ENCODE results near the gene STAC2. TPM values are rescaled to one million over a fixed set of nuclear protein-coding genes. Genes with fewer than 3 reads are reported as not detected.

STAC2 gene
- total RNA-seq, 1 experiment from 2014 or later = not detected

DNA sequence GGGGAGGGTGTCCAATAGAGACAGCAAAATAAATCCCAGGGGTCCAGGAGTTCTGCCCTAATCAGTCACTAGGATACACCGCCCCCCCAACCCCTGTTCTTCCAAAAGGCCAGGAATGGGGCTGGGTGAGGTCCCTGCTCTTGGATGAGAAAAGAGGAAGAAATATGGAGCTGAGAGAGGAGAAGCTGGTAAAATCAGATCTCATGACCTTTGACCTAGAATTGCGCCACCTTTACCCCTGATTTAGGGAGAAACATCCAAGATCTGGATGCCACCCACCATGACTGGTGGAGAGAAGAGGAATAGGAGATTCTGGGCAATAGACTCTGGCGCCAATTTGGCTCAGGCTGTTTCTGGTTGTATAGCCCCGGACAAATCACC, 27.6 kb downstream of the STAC2 start:
- DNase-seq = no peak
- intact Hi-C loops (cut with micrococcal nuclease; ENCODE audit: unreplicated experiment) = no loop called here
- Mint-ChIP-seq H3K27me3 (ENCODE audit: unreplicated experiment) (no peaks in the 10 kb centered on the region), H3K9me3 (ENCODE audit: low read depth, unreplicated experiment) (no peaks in the 10 kb centered on the region), H3K27ac (ENCODE audit: unreplicated experiment) (peak overlapping the region; percentile 99), H3K4me3 (ENCODE audit: low read depth, unreplicated experiment) (peak overlapping the region; percentile 86), H3K4me1 (ENCODE audit: low read depth, unreplicated experiment) (peaks cover 41% of the 10 kb centered on the region), H3K36me3 (ENCODE audit: insufficient read depth, unreplicated experiment) (peaks cover 77% of the 10 kb centered on the region)
- no TSS peak for BruUV-seq (replicated peaks)
- CTCF ChIA-PET = interaction anchor here (0.6 to 2.9 kb wide), 2 partner anchors 33 to 187 kb away, joined by 10 to 27 read pairs; no protein-coding TSS in a partner anchor
- TF ChIP-seq, protein P1, sequence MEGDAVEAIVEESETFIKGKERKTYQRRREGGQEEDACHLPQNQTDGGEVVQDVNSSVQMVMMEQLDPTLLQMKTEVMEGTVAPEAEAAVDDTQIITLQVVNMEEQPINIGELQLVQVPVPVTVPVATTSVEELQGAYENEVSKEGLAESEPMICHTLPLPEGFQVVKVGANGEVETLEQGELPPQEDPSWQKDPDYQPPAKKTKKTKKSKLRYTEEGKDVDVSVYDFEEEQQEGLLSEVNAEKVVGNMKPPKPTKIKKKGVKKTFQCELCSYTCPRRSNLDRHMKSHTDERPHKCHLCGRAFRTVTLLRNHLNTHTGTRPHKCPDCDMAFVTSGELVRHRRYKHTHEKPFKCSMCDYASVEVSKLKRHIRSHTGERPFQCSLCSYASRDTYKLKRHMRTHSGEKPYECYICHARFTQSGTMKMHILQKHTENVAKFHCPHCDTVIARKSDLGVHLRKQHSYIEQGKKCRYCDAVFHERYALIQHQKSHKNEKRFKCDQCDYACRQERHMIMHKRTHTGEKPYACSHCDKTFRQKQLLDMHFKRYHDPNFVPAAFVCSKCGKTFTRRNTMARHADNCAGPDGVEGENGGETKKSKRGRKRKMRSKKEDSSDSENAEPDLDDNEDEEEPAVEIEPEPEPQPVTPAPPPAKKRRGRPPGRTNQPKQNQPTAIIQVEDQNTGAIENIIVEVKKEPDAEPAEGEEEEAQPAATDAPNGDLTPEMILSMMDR (IDR thresholded peaks at IDR 0.05; ENCODE audit: unreplicated experiment) = no peak

DNA sequence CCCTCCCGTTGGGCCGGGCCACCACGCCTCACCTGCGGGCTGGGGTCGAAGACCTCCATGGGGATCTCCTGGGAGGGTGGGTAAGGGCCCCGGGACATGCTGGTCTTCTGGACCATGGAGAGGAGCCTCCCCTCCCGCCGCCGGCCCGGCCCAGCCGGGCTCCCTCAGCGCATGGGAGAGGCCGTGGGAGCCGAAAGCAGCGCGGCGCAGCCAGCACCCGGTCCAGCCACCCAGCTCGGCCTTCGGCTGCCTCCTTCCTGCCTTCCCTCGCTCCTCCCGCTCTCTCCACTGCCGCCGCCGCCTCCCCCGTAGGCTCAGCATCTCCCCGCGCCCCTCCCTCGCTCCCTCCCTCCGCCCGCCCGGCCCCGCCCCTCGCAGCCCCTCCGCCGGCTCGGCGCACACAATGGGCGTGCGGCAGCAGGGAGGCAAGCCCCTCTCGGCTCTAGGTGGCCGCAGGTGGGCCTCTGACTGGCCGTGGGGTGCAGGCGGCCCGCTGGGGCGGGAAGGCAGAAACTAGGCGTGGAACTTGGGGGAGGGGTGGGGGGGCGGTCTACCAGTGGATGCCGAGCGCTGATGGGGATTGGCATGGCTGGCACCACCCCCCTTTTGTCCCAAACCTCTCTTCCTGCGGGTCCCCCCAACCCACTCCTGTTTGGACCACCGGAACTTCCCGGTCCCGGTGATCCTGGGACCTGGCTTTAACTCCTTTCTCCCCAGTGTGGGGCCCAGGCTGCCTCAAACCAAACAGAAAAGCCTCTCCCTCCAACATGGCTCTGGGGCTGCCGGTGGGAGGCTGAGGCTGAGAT, 28.2 kb downstream of the STAC2 start, which contains the start of gene CACNB1:
Gene CACNB1, minus strand, starts transcription at position 290 of the 806 bp plus-strand sequence. Its CDS starts 174 bp downstream, at position 116.
- H3K4me1 Mint-ChIP-seq (ENCODE audit: low read depth, unreplicated experiment) = peaks cover 35% of the 10 kb centered on the region
- DNase-seq = peak; percentile 98
- no peaks in the 10 kb centered on the region for H3K27me3 Mint-ChIP-seq (ENCODE audit: unreplicated experiment)
- TF ChIP-seq, protein P1 (IDR thresholded peaks at IDR 0.05; ENCODE audit: unreplicated experiment) = peak; percentile 6
- H3K36me3 Mint-ChIP-seq (ENCODE audit: insufficient read depth, unreplicated experiment) = peaks cover 71% of the 10 kb centered on the region
- CTCF ChIA-PET = interaction anchor here (0.7 to 2.9 kb wide), 10 partner anchors 9 to 79 kb away, joined by 3 to 27 read pairs (median 4); no protein-coding TSS in a partner anchor
- H3K27ac Mint-ChIP-seq (ENCODE audit: unreplicated experiment) = peak within 1 kb of the TSS; percentile 99
- intact Hi-C loops (cut with micrococcal nuclease; ENCODE audit: unreplicated experiment) = loop anchor here (1.0 kb wide), 1 partner anchor 214 kb away; no protein-coding TSS in a partner anchor
- H3K9me3 Mint-ChIP-seq (ENCODE audit: low read depth, unreplicated experiment) = no peaks in the 10 kb centered on the region
- no TSS peak for BruUV-seq (replicated peaks)
- peak within 1 kb of the TSS; percentile 86 for H3K4me3 Mint-ChIP-seq (ENCODE audit: low read depth, unreplicated experiment)

DNA sequence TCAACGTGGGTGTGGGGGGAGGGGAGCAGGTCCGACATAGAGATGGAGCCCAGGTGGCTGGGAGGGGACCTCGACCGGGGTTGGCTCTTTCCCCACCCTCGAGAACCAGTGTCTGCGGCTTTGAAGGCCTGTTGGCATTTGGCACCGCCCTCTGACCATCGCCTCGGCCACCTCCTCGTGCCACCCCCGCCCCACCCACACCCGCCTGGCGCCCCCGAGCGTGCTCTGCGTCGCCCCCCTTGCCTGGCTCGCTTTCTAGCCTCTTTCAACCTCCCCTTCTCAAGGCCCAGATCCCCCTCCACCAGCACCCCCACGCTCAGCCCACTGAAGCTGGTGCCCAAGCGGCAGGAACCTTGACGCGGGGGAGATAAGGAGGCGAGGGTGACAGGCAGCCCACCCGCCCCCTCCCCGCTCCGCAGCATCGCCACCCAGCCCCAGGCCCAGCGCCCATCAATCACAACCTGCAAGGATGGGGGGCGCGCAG, 28.9 kb downstream of the STAC2 start:
- Mint-ChIP-seq H3K4me3 (ENCODE audit: low read depth, unreplicated experiment) (peak overlapping the region; percentile 86), H3K9me3 (ENCODE audit: low read depth, unreplicated experiment) (no peaks in the 10 kb centered on the region), H3K4me1 (ENCODE audit: low read depth, unreplicated experiment) (peaks cover 30% of the 10 kb centered on the region), H3K27me3 (ENCODE audit: unreplicated experiment) (no peaks in the 10 kb centered on the region), H3K36me3 (ENCODE audit: insufficient read depth, unreplicated experiment) (peaks cover 64% of the 10 kb centered on the region), H3K27ac (ENCODE audit: unreplicated experiment) (no peak overlapping the region)
- TF ChIP-seq, protein P1 (IDR thresholded peaks at IDR 0.05; ENCODE audit: unreplicated experiment) = peak; percentile 18
- intact Hi-C loops (cut with micrococcal nuclease; ENCODE audit: unreplicated experiment) = loop anchor here (1.0 kb wide), 1 partner anchor 214 kb away; no protein-coding TSS in a partner anchor
- BruUV-seq (replicated peaks) = no TSS peak
- CTCF ChIA-PET = interaction anchor here (0.6 to 2.9 kb wide), 12 partner anchors 10 to 616 kb away, joined by 3 to 27 read pairs (median 4); no protein-coding TSS in a partner anchor
- peak; percentile 87 for DNase-seq

DNA sequence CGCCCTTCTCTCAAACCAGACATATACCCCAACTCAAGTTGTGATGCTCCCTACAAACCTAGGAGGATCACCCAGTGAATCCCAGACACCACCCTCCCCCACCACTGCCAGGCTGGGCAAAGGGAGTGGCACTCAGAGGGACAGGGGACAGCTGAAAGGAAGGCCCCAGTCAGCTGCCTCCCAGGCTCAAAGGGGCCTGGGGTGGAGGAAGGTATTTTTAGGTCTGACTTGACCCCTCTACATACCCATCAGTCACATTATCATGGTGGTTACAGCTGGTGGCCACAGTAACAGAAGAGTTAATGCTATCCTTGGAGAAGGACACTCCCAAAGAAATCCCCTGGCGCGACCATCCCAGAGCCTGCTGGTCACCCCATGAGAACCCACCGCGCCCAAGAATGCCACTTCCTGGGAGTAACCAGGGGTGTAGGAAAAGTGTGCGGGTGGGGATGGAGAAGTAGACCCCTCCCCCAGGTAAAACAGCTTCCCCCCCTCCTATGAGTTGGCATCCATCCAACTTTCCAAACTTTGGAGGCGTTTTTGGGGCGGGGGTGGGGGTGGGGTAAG, 29.4 kb downstream of the STAC2 start:
- no peak for DNase-seq
- H3K9me3 Mint-ChIP-seq (ENCODE audit: low read depth, unreplicated experiment) = no peaks in the 10 kb centered on the region
- intact Hi-C loops (cut with micrococcal nuclease; ENCODE audit: unreplicated experiment) = no loop called here
- H3K4me1 Mint-ChIP-seq (ENCODE audit: low read depth, unreplicated experiment) = peaks cover 27% of the 10 kb centered on the region
- peaks cover 58% of the 10 kb centered on the region for H3K36me3 Mint-ChIP-seq (ENCODE audit: insufficient read depth, unreplicated experiment)
- H3K27me3 Mint-ChIP-seq (ENCODE audit: unreplicated experiment) = no peaks in the 10 kb centered on the region
- CTCF ChIA-PET = interaction anchor here (0.5 to 4.0 kb wide), 14 partner anchors 10 to 616 kb away, joined by 3 to 27 read pairs (median 4); no protein-coding TSS in a partner anchor
- BruUV-seq (replicated peaks) = no TSS peak
- H3K4me3 Mint-ChIP-seq (ENCODE audit: low read depth, unreplicated experiment) = peak overlapping the region; percentile 86
- TF ChIP-seq, protein P1 (IDR thresholded peaks at IDR 0.05; ENCODE audit: unreplicated experiment) = no peak
- no peak overlapping the region for H3K27ac Mint-ChIP-seq (ENCODE audit: unreplicated experiment)

Data from Calu3 (cell line).